ENCODE data around the gene AKAP1.

Gene AKAP1

DNA sequence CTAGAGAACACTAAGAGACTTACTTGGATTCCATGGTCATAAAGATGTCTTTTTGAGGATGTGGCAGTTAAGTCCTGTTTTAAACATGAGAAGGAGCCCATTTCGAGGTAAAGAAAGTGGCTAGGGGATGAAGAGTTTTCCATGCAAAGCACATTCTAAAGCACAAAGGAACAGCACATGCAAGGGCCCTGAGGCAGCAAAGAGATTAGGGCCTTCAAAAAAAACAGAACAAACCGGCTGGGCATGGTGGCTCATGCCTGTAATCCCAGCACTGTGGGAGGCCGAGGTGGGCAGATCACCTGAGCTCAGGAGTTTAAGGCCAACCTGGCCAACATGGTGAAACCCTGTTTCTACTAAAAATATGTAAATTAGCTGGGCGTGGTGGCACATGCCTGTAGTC, 79.8 kb downstream of the AKAP1 start:
- no peak for DNase-seq (ENCODE audit: low read depth in 2 of 2)

DNA sequence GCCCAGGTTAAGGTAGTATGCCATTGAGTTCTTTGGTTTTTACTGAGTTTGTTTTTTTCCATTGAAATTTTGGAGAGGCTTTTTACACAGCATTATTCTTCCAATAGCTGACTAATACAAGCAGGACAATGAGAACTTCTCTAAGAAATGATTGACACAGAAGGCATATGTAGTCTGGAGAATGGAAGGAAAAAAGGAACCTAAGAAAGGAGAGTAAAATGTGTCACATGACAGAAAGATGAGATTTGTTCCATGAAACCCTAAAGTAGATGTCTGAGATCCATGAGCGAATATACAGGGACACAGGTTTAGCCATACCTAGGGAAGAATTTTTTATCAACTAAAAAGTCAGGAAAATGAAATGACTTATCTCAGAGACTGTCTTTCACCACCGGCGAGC, 80.7 kb downstream of the AKAP1 start:
- DNase-seq (ENCODE audit: low read depth in 2 of 2) = no peak

DNA sequence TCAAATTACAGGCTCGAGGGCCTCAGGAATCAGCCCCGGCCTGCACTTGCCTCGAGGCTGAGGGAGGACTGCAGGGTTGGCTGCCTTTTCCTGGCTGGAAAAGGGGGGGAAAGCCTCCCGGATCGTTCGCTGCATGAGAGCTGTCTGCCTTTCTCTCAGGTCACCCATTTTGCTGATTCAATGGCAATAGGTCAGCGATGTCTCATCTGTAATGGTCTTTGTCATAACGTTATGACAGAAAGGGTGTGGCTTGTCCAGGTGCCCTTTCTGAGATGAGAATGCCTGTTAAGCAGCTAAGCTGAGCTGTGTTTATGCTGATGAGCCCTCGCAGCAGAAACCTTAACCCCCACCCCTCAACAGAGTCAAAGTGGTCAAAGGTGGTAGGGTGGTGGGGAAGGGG, 81.8 kb downstream of the AKAP1 start:
- DNase-seq (ENCODE audit: low read depth in 2 of 2) = no peak

DNA sequence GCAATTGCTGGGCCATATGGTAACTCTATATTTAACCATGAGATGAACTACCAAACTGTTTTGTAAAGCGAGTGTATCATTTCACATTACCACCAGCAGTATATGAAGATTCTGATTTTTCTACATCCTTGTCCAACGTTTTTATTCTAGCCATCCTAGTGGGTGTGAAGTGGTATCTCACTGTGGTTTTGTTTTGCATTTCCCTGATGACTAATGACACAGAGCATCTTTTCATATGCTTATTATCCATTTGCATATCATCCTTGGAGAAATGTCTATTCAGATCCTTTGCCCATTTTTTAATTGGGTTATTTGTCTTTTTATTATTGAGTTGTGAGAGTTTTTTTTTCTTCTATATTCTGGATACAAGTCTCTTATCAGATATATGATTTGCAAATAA, 83.6 kb downstream of the AKAP1 start:
- no peak for DNase-seq (ENCODE audit: low read depth in 2 of 2)

DNA sequence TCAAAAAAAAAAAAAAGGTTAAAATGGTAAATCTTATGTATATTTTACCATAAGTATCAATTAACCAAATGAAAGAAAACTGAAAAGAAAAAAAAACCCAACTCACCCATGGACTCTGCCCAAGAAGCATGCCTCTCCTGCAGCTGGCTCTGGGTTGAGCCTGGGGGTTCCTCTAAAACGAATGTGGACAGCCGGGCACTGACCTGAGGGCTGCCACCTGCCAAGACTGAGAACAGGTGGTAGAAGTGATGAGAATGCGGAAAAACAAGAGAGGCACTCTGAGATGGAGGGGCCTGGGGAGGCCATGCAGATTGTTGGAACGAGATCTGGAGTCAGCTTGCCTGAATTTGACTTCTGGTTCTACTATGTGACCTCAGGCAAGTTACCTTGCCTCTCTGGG, 85.8 kb downstream of the AKAP1 start:
- no peak for DNase-seq (ENCODE audit: low read depth in 2 of 2)

Measured in stimulated activated CD8-positive, alpha-beta memory T cell treated with anti-CD3 and anti-CD28 coated beads, Interleukin-2, amount 100 ng/mL, for 1 hour (primary cell).